Measurements from ENCODE around the gene AP4B1.
A peak's percentile ranks its signal among the peaks of the same experiment; 100 is the strongest.

AP4B1 gene

DNA sequence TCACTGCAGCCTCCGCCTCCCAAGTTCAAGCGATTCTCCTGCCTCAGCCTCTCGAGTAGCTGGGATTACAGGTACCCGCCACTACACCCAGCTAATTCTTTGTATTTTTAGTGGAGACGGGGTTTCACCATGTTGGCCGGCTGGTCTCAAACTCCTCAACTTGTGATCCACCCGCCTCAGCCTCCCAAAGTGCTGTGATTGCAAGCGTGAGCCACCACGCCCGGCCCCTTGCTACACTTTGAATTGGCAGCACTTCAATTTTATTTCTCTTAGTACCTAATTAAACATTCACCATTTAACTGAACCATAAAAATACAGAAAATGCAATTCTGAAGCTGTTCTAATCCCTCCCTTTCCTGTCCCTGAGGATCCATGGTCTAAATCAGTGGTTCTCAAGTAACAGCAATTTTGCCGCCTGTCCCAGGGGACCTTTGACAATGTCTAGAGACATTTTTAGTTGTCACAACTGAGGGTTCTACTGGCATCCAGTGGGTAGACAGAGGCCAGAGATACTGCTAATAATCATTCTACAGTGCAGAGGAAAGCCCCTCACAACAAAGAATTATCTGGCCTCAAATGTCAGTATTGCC lies 12.9 kb downstream of the AP4B1 start:
- DNase-seq = no peak

DNA sequence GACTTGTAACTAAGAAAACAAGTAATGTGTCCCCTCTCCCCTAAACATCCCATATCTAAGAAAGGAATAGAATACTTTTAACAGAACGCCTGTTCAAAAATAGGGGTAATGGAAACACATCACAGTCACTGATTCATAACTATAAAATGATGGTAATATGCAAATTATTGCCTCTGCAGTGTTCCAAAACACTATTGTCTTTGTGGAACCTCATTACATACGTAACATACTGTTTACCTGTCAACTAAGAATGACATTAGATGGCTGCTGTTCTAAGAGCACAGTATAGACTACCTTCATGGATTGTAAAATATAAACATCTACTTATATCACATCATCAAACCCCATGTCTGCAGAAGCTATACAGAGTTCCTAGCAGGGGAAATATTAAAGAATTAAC lies 13.8 kb downstream of the AP4B1 start:
- no peak for DNase-seq

DNA sequence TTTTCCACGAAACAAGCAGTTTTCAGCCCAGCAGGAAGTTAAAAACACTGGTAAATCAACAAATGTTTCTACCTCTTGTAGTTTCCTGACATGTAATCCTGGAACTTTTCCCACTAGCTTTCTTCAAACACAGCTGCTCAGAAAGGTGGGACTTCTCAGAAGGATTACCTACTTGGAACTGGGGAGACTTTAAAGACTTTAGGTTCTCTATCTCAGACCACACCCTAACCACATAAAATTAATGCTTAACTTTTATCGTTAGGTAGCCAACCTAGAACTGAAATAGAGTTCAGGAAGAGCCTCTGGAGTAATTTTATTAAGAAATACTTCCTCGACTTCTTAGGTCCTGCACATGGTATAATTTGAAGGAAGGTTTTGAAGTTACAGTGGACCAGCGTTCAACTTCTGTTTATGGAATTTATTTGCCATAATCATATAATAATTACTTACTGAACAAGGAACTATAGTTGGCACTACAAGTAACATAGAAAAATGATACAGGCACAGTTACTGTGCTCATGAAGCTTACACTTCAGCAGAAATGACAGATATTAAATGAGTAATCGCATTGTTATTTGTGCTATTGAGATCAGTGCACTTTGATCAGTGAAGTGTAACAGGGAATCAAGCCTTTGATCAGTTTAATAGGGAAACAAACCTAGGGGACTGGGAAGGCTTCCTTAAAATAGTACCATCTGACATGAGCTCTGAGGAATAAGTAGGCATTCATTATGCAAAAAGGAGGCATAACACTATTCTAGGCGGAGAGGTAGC lies 17.0 kb downstream of the AP4B1 start, which contains the start of gene BCL2L15:
BCL2L15 (minus strand) TSS at position 180 of the 774 bp plus-strand sequence. CDS start 206 bp downstream, outside the sequence.
- DNase-seq = no peak

DNA sequence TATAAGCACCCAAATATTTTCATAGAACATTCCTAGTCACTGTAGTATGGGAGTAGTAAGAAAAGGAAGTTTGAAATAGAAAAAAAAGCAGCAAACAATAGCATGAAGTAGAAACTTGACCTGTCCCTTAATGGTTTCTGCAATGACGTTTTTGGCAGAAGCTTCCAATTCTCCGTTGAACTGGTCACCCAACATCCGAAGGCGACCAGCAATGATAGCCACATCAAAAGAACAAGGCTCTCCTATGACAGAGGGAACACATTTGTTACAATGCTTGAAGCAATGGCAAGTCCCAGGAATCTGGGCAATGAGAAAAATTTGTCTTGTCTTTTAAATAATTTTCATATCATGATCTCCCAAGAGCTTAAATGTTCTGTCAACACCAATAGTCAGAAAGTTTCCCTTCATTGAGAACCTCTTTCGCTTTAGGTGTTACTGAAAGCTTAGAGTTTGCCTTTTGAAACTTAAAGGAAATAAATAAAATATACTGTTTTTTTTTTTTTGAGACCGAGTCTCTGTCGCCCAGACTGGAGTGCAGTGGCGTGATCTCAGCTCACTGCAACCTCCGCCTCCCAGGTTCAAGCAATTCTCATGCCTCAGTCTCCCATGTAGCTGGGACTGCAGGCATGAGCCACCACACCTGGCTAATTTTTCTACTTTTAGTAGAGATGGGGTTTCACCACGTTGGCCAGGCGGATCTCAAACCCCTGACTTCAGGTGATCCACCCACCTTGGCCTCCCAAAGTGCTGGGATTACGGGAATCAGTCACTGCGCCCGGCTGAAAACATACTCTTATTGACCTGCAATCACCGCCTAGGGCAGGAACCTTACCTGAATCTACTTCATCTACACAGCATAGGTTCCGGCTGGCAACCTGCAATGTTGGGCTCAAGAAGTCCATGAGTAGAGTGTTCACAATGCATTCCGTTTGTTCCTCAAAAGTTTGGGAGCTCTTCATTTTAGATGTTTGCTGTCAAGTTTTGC lies 17.9 kb downstream of the AP4B1 start:
- no peak for DNase-seq

DNA sequence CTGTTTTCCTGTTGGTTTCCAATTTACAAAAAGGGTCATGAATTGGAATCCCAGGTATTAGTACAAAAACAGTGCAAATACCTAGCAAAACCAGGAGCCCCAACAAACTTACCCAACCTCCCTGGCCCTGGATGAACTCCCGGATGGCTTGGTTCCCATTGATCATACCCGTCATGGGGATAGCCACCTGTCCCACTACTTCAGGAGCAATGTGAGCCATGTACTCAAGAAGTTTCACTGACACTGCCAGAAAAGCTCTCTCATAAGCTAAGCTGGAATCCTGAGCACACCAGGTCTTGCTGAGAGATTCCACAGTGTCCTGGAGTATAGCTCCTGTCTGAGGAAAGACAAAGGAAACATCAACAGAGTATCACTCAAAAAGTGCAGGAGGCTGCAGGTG lies 22.9 kb downstream of the AP4B1 start:
- DNase-seq = no peak

DNA sequence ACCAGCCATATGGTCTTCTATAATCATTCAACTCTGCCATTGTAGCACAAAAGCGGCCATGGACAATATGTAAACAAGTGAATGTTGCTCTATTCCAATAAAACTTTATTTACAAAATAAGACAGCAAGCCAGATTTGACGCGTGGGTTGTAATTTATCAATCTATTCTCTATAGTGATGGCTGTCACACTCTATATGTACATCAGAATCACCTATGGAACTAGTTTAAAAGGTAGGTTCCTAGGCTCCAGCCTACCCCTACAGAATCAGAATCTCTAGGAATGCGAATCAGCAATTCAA lies 24.9 kb downstream of the AP4B1 start:
- DNase-seq = no peak

DNA sequence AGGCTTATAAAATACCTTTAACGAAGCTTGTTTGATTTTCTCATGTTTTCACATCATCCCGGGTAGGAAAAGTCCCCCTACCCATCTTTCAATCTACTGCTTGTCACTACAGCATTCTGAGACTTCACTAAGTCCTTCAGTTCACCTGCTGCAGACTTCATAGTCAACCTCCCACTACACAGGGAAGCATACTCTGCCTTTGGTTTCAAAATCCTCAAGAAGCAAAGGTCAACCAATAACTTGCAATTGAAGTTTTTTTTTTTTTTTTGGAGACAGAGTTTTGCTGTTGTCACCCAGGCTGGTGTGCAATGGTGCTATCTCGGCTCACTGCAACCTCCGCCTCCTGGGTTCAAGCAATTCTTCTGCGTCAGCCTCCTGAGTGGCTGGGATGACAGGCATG lies 28.4 kb downstream of the AP4B1 start:
- DNase-seq = no peak

DNA sequence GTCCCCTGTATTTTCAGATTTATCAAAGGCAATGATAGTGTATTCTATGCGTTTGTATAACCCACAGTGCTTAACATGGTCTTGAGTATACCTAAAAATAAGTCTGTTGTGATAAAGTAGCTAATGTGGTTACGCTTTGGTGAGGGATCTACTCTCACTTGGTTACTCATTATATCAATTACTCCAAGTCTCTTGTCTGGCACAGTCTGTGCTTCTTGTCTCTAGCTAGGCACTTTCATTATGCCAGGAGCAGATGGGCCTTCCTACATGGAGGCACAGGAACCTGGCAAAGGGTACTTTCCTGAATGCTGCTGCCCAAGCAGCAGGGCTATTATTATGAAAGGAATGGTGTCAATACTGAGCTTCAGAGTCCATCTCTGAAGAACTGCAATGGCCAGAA lies 28.9 kb downstream of the AP4B1 start:
- DNase-seq = no peak

DNA sequence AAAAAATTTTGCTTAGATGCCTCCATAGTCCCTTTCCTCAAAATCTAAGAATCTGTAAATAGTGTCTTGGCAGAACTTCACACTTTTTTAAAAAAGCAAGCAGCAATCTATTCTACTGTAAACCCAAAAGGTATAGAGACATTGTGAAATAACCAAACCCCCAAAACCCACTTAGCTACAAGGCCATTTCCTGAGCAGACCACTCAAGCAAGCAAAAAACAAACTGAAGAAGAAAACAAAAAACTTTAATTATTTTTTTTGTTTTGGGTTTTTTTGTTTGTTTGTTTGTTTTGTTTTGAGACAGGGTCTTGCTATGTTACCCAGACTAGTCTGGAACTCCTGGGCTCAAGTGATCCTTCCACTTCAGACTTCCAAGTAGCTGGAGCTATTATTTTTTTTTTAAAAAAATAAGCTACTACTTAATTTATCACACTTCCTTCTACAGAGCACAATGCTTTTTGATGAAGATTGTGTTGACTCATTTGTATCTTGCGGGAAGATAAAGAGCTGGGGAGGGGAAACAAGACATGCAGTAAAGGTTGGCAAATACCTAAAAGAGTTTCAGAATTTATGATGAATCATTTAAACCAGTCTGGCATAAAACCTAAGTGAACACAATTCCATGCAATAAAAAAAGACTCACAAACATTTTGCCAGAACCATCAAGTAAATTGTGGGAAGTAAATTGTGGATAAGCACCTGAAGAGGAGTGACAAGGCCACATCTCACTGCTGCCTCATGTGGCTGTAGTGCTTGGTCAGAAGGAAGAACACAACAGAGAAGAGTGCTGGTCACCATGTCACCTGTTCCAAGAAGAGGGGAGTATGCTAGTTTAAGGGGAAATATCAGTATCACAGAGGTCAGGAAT lies 30.4 kb downstream of the AP4B1 start:
- DNase-seq = peak; percentile 74

DNA sequence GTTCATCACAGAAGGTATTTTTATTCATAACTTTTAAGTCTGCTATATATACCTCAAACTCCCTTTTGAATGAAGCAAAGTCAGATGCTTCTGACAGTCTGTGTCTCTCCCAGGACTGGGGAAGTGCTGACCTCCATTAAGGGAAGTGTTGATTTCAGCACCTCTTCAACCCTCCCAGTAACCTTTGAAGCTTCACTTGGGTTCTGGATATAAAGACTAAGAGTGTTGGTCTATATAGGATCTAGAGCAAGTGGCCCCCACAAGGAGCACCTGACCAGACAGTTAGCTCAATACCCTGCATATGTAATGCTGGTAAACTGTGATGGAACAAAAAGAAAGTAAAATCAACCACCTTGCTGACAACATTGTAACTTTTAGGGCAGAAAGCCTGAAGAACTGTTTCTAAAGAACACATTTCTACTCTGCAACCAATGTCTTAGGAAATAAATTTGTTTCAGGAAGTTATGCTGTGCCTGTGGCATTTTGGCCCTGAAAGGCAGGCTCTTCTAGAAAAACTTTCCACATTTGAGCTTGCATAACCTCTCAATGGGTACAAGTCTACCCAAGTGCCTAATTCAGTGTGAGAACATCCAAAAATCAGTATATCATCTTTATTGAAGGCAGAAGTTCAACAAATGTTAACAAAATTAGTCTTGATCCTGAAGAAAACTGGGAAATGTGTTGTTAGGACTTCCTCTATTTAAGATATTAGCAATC lies 32.2 kb downstream of the AP4B1 start:
- peak; percentile 30 for DNase-seq

DNA sequence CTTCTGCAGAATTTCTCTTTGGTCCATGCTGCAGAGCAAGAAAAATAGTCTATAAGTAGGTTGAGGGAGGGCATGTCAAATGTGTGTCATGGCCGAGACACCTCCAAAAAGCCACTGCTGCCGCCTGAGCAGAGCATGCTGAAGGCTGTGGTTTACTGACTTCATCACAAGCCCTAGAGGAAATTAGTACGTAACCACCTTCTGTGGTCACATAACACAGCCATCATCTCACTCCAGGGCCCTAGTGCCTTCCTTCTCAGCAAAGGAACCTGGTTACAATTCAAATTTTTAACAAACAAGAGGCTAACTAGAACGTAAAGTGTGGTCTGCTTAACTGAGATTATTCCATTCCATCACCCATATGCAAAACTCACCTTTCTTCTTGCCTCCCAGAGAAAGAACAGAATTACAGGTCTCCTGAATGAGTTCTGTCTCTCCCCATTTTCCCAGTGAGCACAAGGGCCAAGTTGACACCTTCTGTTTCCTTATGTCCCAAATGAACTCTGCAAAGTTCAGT lies 32.9 kb downstream of the AP4B1 start, which contains the start of gene PTPN22:
PTPN22 (minus strand) TSS at position 116 of the 517 bp plus-strand sequence.
- peak; percentile 93 for DNase-seq

DNA sequence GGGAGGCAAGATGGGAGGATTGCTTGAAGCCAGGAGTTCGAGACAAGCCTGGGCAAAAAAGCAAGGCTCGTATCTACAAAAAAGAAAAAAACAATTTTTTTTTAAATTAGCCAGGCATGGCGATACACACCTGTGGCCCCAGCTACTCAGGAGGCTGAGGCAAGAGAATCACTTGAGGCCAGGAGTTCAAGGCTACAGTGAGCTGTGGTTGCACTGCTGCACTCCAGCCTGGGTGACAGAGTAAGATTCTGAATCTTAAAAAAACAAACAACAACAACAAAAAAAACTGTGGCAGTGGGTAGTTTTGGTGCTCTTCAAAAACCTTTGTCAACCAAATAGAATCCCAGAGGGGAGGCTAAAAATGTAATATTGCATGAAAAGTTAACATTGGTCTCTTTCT lies 33.8 kb downstream of the AP4B1 start:
- peak; percentile 38 for DNase-seq

DNA sequence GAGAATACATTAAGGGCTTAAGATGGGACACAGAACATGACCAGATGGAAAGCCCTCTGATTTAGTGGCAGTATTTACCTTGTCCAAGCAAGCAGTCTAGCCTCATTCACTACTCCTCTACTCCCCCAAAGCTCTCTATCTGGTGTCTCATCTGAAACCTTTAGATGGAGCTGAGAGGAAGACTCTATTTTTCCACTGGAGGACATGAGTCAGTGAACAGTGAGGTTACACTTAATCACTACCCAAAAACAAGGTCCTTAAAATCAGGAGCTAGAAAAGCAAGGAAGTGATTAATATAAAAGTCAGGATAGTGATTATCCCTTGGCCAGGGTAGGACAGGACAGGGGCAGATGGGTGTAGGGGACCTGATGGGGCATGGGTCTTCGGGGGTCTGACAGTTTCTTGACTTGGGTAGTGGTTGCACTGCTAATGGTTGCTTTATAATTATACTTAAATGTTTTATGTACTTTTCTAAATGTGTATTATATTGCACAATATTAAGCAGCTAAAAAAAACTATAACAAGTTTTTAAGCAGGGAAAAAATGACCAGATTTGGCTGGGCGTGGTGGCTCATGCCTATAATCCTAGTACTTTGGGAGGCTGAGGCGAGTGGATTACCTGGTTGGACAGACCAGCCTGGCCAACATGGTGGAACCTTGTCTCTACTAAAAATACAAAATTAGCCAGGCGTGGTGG lies 36.1 kb downstream of the AP4B1 start:
- DNase-seq = peak; percentile 57

DNA sequence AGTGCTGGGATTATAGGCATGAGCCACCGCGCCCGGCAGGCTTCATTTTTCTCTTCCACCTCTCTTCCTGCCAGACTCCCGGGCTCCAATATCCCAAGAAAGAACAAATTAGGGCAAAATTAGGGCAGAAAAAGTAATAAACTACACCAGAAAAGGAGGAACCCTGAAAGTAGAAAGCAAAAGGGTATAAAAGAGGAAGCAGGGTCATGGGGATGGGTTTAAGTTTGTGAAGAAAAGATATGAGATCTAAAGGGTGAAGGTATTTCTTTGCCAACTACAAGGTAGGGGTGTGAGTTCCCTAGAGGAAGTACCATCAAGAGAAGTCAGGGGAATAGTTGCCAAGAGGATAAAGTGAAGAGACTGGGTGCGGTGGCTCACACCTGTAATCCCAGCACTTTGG lies 43.0 kb downstream of the AP4B1 start:
- no peak for DNase-seq

DNA sequence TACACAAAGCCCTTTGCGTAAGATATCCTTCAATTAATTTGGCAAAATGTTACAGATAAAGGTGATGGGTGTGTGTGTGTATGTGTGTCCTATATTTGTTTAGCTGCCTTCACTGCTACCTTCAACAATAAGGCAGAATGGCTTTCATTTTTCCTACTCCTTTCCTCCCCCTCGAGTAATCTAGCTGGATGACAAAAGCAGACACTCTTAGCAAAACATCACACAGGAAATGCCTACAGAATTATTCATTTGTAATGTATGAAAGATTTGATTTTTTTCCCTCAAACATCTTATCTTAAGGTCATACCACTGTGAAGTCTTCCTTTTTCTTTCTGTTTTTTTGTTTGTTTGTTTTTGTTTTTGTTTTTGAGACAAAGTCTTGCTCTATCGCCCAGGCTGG lies 43.7 kb downstream of the AP4B1 start:
- DNase-seq = no peak

DNA sequence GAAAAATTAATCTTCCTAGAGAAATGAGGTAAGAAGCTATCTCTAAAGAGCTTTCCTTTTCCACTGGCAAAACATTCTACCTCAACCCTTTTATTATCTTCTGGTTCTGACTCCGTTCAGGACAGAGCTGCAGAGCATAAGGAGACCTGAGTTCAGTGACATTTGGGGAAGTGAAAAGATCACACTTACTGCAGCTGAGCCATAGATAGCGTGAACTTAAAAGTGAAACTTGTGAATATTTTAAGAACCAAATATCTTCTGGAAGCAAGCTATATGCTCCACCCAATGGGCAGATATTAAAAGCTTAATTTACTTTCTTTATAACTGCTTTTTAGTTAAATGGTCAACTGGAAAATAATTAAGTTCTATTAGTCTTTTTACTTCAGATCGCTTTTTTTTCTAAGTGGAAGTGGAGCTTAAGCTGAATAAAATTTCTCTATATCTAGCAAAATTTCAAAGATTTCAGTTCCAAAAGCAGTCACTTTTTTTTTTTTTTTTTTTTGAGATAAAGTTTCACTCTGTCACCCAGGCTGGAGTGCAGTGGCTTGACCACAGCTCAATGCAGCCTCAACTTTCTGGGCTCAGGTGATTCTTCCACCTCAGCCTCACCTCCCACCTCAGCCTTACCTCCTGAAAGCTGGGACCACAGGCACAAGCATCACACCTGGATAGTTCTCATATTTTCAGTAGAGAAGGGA lies 45.0 kb downstream of the AP4B1 start:
- DNase-seq = no peak

DNA sequence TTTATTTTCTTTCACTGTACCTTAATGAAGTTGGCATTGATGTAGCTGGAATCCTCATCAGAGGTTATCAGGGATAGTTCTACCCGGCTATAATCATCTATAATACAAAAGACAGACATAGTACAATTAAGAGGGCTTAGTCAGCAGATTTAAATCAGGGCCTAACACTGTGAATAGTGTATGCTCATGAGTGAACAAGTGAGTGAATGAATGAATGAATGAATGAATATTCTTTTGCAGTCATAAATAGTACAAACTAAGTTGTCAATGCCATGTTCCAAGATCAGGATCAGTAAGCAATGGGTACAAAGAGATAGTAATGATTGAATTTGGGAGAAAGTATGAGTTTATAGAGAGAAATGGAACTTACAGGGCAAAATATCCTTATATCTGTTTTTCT lies 45.6 kb downstream of the AP4B1 start:
- no peak for DNase-seq

DNA sequence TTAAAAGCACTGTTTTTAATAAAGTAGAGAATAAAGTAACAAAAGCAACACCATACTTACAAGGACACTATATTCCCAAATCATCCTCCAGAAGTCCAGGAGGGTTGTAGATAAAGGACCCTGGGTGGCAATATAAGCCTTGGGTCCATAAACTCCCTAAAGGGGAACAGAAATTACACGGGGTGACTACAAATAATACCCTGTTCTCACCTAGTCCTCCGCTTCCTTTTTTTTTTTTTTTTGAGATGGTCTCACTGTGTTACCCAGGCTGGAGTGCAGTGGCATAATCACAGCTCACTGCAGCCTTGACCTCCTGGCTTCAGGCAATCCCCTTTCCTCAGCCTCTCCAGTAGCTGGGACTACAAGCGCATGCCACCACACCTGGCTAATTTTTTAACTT lies 46.2 kb downstream of the AP4B1 start:
- no peak for DNase-seq

DNA sequence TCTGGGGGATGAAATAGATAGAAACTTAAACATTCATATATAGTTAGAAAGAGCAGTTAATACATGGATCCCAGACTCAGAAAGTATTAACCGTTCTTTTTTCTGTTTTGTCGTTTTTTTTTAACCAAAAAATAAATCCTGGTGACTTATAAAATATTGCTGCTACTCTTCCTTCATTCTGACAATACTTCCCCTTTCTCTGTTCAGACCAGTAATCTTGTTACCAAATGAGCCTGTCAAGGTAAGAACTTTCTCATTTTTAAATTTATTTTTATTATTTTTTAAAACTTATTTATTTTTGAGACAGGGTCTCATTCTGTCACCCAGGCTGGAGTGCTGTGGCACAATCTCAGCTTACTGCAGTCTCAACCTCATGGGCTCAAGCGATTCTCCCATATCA lies 46.8 kb downstream of the AP4B1 start:
- DNase-seq = no peak

DNA sequence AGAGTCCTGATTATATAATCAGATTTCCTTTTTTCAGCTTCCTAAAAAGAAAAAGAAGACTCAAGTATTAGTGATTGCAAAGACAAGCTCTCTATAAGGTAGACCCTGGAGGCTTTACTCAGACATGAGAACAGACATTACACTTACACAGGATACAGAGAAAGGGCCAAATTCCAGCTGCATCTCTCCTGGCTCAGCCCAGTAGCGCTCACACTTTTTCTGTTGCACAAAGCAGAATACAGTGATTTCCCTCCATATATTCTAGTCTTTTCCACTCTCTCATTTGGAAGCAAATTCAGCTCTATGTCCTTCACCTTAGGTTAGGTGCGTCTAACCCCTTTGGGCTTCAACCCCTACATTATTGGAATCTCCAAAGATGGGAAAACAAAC lies 48.2 kb downstream of the AP4B1 start:
- no peak for DNase-seq
